Hepatocyte (in vitro differentiated cells): ENCODE measurements around the gene GNPNAT1. TPM values are rescaled to one million over a fixed set of nuclear protein-coding genes. Genes with fewer than 3 reads are reported as not detected.

Experiments
- DNase-seq: peaks from one replicate; pipeline ENCODE4 v3.0.0-alpha.2; 2016; ENCODE audit warnings: low spot score
- H2AFZ ChIP-seq: fragments of 200-600 bp; sonication (generic); 2 replicates; pipeline ENCODE4 v1.6.0; 2016; ENCODE audit warnings: antibody characterized with exemption, mild to moderate bottlenecking
- H3K27ac ChIP-seq: fragments of 200-600 bp; sonication (generic); 2 replicates; pipeline ENCODE4 v1.5.1; 2016; ENCODE audit warnings: mild to moderate bottlenecking
- H3K27me3 ChIP-seq: fragments of 200-600 bp; sonication (generic); 2 replicates; pipeline ENCODE4 v1.6.1; 2016
- H3K36me3 ChIP-seq: fragments of 200-600 bp; sonication (generic); replicated peaks from 2 replicates; pipeline ENCODE4 v1.5.1; 2016; ENCODE audit warnings: low read depth; ENCODE audit not compliant: insufficient read depth
- H3K4me1 ChIP-seq: fragments of 200-600 bp; sonication (generic); 2 replicates; pipeline ENCODE4 v1.5.1; 2016; ENCODE audit warnings: mild to moderate bottlenecking, moderate library complexity; ENCODE audit not compliant: insufficient read depth
- H3K4me2 ChIP-seq: fragments of 200-600 bp; sonication (generic); 2 replicates; pipeline ENCODE4 v1.6.0; 2016
- H3K4me3 ChIP-seq: fragments of 200-600 bp; sonication (generic); 2 replicates; pipeline ENCODE4 v1.5.1; 2016; ENCODE audit warnings: mild to moderate bottlenecking
- H3K79me2 ChIP-seq: fragments of 200-600 bp; sonication (generic); 2 replicates; pipeline ENCODE4 v1.6.0; 2017; ENCODE audit warnings: mild to moderate bottlenecking
- H3K9me2 ChIP-seq: fragments of 200-600 bp; sonication (generic); replicated peaks from 2 replicates; pipeline ENCODE4 v1.6.0; 2017; ENCODE audit warnings: mild to moderate bottlenecking; ENCODE audit not compliant: insufficient read depth
- H3K9me3 ChIP-seq: fragments of 200-600 bp; sonication (generic); 2 replicates; pipeline ENCODE4 v1.5.1; 2016; ENCODE audit warnings: low read depth, mild to moderate bottlenecking
- H4K20me1 ChIP-seq: fragments of 200-600 bp; sonication (generic); 2 replicates; pipeline ENCODE4 v1.6.0; 2016; ENCODE audit warnings: mild to moderate bottlenecking; ENCODE audit not compliant: insufficient read depth, poor library complexity, severe bottlenecking
- CTCF ChIP-seq: fragments of 200-600 bp; sonication (generic); IDR thresholded peaks from 2 replicates; pipeline ENCODE4 v1.5.1; 2016; ENCODE audit warnings: antibody characterized with exemption, mild to moderate bottlenecking; ENCODE audit not compliant: poor library complexity
- EZH2 ChIP-seq: fragments of 200-600 bp; sonication (generic); IDR thresholded peaks from 2 replicates; pipeline ENCODE4 v1.6.1; 2016; ENCODE audit warnings: antibody characterized with exemption, mild to moderate bottlenecking, borderline replicate concordance
- EZH2phosphoT487 ChIP-seq: fragments of 200-600 bp; sonication (generic); IDR thresholded peaks from one replicate; pipeline ENCODE4 v1.6.1; 2018; ENCODE audit warnings: antibody characterized with exemption, mild to moderate bottlenecking, low read depth, moderate library complexity; ENCODE audit not compliant: unreplicated experiment, severe bottlenecking
- WGBS: methylation state at CpG from one replicate; pipeline ENCODE4 v1.1.6; 2016; ENCODE audit warnings: low lambda C conversion rate; ENCODE audit errors: missing lambda C conversion rate; 5-methylcytosine and 5-hydroxymethylcytosine counted together
- polyA plus RNA-seq: library from polyadenylated mRNA; unstranded; fragments of >200 nt; fragmentation: Nextera tagmentation; extraction: Ambion mirVana; gene quantifications from 2 replicates; pipeline ENCODE4 v1.2.1, GENCODE V29; 2016
- total RNA-seq: library from RNA; depleted of rRNA; stranded (reverse); fragments of >200 nt; gene quantifications from 2 replicates; pipeline ENCODE4 v1.2.3, GENCODE V29; 2014

GNPNAT1 gene
- total and polyA plus RNA-seq, 2 experiments from 2014 or later, result 22.6 to 24.5 TPM

- H2AFZ ChIP-seq, result no peak overlapping the region
- no peaks in the 10 kb centered on the region for H3K27me3 ChIP-seq
- no peak for DNase-seq
- no peak overlapping the region for H3K4me3 ChIP-seq
- H3K4me1 ChIP-seq, result no peaks in the 10 kb centered on the region
- H3K79me2 ChIP-seq, result no peaks in the 10 kb centered on the region
- no peak overlapping the region for H3K4me2 ChIP-seq
- 83% methylated on average over 3 of the region's 3 CpGs for WGBS
- no peaks in the 10 kb centered on the region for H3K36me3 ChIP-seq
- no peak for TF ChIP-seq CTCF
- no peak for TF ChIP-seq EZH2phosphoT487
- TF ChIP-seq EZH2, result no peak
- no peaks in the 10 kb centered on the region for H4K20me1 ChIP-seq
- no peak overlapping the region for H3K27ac ChIP-seq
- no peaks in the 10 kb centered on the region for H3K9me2 ChIP-seq
- no peaks in the 10 kb centered on the region for H3K9me3 ChIP-seq
Measured at GRCh38 chr14:52797653-52798052, 6.2 kb upstream of the GNPNAT1 start.

DNA sequence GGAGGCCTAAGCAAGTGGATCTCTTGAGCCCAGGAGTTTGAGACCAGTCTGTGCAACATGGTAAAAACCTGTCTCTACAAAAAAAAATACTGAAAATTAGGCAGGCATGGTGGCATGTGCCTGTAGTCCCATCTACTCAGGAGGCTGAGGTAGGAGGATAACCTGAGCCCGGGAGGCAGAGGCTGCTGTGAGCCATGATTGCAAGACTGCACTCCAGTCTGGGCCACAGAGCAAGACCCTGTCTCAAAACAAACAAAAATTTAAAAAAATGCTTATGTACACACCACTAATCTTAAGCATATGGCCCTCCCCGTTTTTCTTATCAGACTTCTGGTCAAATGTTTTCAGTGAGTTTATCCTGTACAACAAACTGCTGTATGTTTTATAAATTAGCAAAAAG is 1.7 kb upstream of the GNPNAT1 start:
- Histone ChIP-seq H3K9me3 (no peaks in the 10 kb centered on the region), H3K4me1 (no peaks in the 10 kb centered on the region), H3K27me3 (no peaks in the 10 kb centered on the region), H3K36me3 (no peaks in the 10 kb centered on the region), H3K79me2 (peaks cover 27% of the 10 kb centered on the region), H2AFZ (no peak overlapping the region), H3K4me2 (no peak overlapping the region), H3K27ac (no peak overlapping the region), H3K9me2 (no peaks in the 10 kb centered on the region), H4K20me1 (no peaks in the 10 kb centered on the region), H3K4me3 (no peak overlapping the region)
- no peak for DNase-seq
- no peak for TF ChIP-seq EZH2
- no peak for TF ChIP-seq EZH2phosphoT487
- no peak for TF ChIP-seq CTCF
- WGBS, result 55% methylated on average over 2 of the region's 2 CpGs

- TF ChIP-seq CTCF (no peak), EZH2 (no peak), EZH2phosphoT487 (no peak)
- peak overlapping the region; percentile 70 for H2AFZ ChIP-seq
- WGBS, result 85% methylated on average over 7 of the region's 7 CpGs
- no peaks in the 10 kb centered on the region for H3K27me3 ChIP-seq
- H3K4me3 ChIP-seq, result peak overlapping the region; percentile 15
- H3K9me3 ChIP-seq, result no peaks in the 10 kb centered on the region
- peak overlapping the region; percentile 93 for H3K4me2 ChIP-seq
- no peaks in the 10 kb centered on the region for H3K36me3 ChIP-seq
- no peaks in the 10 kb centered on the region for H3K4me1 ChIP-seq
- H4K20me1 ChIP-seq, result no peaks in the 10 kb centered on the region
- H3K79me2 ChIP-seq, result peaks cover 37% of the 10 kb centered on the region
- H3K27ac ChIP-seq, result peak overlapping the region; percentile 88
- no peak for DNase-seq
- H3K9me2 ChIP-seq, result no peaks in the 10 kb centered on the region
Measured at GRCh38 chr14:52792097-52792415, 649 bp upstream of the GNPNAT1 start.

DNA sequence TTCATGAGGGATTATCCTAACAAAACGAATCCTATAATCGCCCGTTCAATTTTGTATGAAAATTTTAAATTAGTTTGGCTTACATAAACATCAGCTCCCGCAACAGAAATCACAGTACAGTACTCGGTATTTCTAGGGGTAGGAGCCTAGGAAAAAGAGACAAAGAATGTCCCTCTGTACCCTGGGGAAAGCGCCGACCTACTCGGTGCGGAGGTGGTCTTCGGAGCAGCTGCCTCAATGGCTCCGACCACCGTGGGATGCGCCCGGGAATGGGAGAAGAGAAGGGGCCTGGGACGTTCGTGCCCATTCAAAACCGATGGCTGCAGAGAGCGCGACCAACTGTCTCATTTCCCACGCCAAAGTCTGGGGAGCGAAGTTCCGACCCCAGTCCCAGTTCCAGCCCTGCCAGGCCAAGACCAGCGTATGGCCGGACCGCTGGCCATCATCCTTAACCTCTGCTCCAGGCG is 618 bp downstream of the GNPNAT1 start:
- Histone ChIP-seq H3K9me3 (no peaks in the 10 kb centered on the region), H3K27me3 (no peaks in the 10 kb centered on the region), H2AFZ (peak overlapping the region; percentile 96), H3K4me3 (peak overlapping the region; percentile 64), H3K27ac (peak overlapping the region; percentile 89), H3K36me3 (no peaks in the 10 kb centered on the region), H3K79me2 (peaks cover 41% of the 10 kb centered on the region), H3K4me1 (no peaks in the 10 kb centered on the region), H4K20me1 (no peaks in the 10 kb centered on the region), H3K9me2 (no peaks in the 10 kb centered on the region), H3K4me2 (peak overlapping the region; percentile 93)
- TF ChIP-seq EZH2, result no peak
- no peak for TF ChIP-seq CTCF
- DNase-seq, result no peak
- WGBS, result 1% methylated on average over 22 of the region's 26 CpGs
